Hepatocyte (in vitro differentiated cells): Measurements from ENCODE around the gene HHLA2. TPM values are rescaled to one million over a fixed set of nuclear protein-coding genes. Genes with fewer than 3 reads are reported as not detected.

Experiments used
- DNase-seq: peaks from one replicate; pipeline ENCODE4 v3.0.0-alpha.2; 2016; ENCODE audit warnings: low spot score
- H2AFZ ChIP-seq: fragments of 200-600 bp; sonication (generic); 2 replicates; pipeline ENCODE4 v1.6.0; 2016; ENCODE audit warnings: antibody characterized with exemption, mild to moderate bottlenecking
- H3K27ac ChIP-seq: fragments of 200-600 bp; sonication (generic); 2 replicates; pipeline ENCODE4 v1.5.1; 2016; ENCODE audit warnings: mild to moderate bottlenecking
- H3K27me3 ChIP-seq: fragments of 200-600 bp; sonication (generic); 2 replicates; pipeline ENCODE4 v1.6.1; 2016
- H3K36me3 ChIP-seq: fragments of 200-600 bp; sonication (generic); replicated peaks from 2 replicates; pipeline ENCODE4 v1.5.1; 2016; ENCODE audit warnings: low read depth; ENCODE audit not compliant: insufficient read depth
- H3K4me1 ChIP-seq: fragments of 200-600 bp; sonication (generic); 2 replicates; pipeline ENCODE4 v1.5.1; 2016; ENCODE audit warnings: mild to moderate bottlenecking, moderate library complexity; ENCODE audit not compliant: insufficient read depth
- H3K4me2 ChIP-seq: fragments of 200-600 bp; sonication (generic); 2 replicates; pipeline ENCODE4 v1.6.0; 2016
- H3K4me3 ChIP-seq: fragments of 200-600 bp; sonication (generic); 2 replicates; pipeline ENCODE4 v1.5.1; 2016; ENCODE audit warnings: mild to moderate bottlenecking
- H3K79me2 ChIP-seq: fragments of 200-600 bp; sonication (generic); 2 replicates; pipeline ENCODE4 v1.6.0; 2017; ENCODE audit warnings: mild to moderate bottlenecking
- H3K9me2 ChIP-seq: fragments of 200-600 bp; sonication (generic); replicated peaks from 2 replicates; pipeline ENCODE4 v1.6.0; 2017; ENCODE audit warnings: mild to moderate bottlenecking; ENCODE audit not compliant: insufficient read depth
- H3K9me3 ChIP-seq: fragments of 200-600 bp; sonication (generic); 2 replicates; pipeline ENCODE4 v1.5.1; 2016; ENCODE audit warnings: low read depth, mild to moderate bottlenecking
- H4K20me1 ChIP-seq: fragments of 200-600 bp; sonication (generic); 2 replicates; pipeline ENCODE4 v1.6.0; 2016; ENCODE audit warnings: mild to moderate bottlenecking; ENCODE audit not compliant: insufficient read depth, poor library complexity, severe bottlenecking
- EZH2 ChIP-seq: fragments of 200-600 bp; sonication (generic); IDR thresholded peaks from 2 replicates; pipeline ENCODE4 v1.6.1; 2016; ENCODE audit warnings: antibody characterized with exemption, mild to moderate bottlenecking, borderline replicate concordance
- EZH2phosphoT487 ChIP-seq: fragments of 200-600 bp; sonication (generic); IDR thresholded peaks from one replicate; pipeline ENCODE4 v1.6.1; 2018; ENCODE audit warnings: antibody characterized with exemption, mild to moderate bottlenecking, low read depth, moderate library complexity; ENCODE audit not compliant: unreplicated experiment, severe bottlenecking
- WGBS: methylation state at CpG from one replicate; pipeline ENCODE4 v1.1.6; 2016; ENCODE audit warnings: low lambda C conversion rate; ENCODE audit errors: missing lambda C conversion rate; 5-methylcytosine and 5-hydroxymethylcytosine counted together
- polyA plus RNA-seq: library from polyadenylated mRNA; unstranded; fragments of >200 nt; fragmentation: Nextera tagmentation; extraction: Ambion mirVana; gene quantifications from 2 replicates; pipeline ENCODE4 v1.2.1, GENCODE V29; 2016
- total RNA-seq: library from RNA; depleted of rRNA; stranded (reverse); fragments of >200 nt; gene quantifications from 2 replicates; pipeline ENCODE4 v1.2.3, GENCODE V29; 2014
- TF ChIP-seq, protein P1 (sequence below): fragments of 200-600 bp; sonication (generic); IDR thresholded peaks from 2 replicates; pipeline ENCODE4 v1.5.1; 2016; ENCODE audit warnings: antibody characterized with exemption, mild to moderate bottlenecking; ENCODE audit not compliant: poor library complexity

The HHLA2 gene, protein sequence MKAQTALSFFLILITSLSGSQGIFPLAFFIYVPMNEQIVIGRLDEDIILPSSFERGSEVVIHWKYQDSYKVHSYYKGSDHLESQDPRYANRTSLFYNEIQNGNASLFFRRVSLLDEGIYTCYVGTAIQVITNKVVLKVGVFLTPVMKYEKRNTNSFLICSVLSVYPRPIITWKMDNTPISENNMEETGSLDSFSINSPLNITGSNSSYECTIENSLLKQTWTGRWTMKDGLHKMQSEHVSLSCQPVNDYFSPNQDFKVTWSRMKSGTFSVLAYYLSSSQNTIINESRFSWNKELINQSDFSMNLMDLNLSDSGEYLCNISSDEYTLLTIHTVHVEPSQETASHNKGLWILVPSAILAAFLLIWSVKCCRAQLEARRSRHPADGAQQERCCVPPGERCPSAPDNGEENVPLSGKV
- total RNA-seq = 21.8 and 24.1 TPM in 2 replicates
- 6.1 TPM in 2 replicates for polyA plus RNA-seq

DNA sequence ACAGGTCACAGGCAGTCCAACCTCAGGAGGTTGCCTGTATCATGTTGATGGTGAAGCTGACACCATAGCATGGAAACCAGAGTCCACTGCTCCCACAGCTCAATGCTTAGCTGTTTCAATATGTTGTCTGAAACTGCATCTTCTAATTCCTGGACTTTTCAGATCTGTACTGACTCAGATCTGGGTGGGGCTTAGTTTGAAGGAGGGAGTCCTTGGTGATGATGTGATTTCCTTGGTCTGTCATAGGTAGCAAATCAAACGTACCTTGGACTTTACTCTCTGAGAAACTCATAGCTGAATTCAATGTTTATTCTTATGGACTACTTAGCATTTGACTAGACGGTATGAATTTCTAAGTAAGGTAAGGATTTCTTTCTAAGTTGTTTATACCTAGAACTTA is at the start of gene HHLA2:
Gene HHLA2 (plus strand): TSS at position 310 of the 400 bp plus-strand sequence. CDS start 55,266 bp downstream, outside the sequence.
- Histone ChIP-seq H3K79me2 (no peaks in the 10 kb centered on the region), H3K9me3 (no peaks in the 10 kb centered on the region), H2AFZ (no peak within 1 kb of the TSS), H4K20me1 (no peaks in the 10 kb centered on the region), H3K27ac (peak within 1 kb of the TSS; percentile 93), H3K36me3 (no peaks in the 10 kb centered on the region), H3K27me3 (no peaks in the 10 kb centered on the region), H3K4me2 (peak within 1 kb of the TSS; percentile 66), H3K4me1 (peaks cover 17% of the 10 kb centered on the region), H3K9me2 (no peaks in the 10 kb centered on the region), H3K4me3 (peak within 1 kb of the TSS; percentile 24)
- WGBS = 61% methylated on average over 2 of the region's 2 CpGs
- peak; percentile 76 for DNase-seq
- no peak for TF ChIP-seq EZH2phosphoT487
- TF ChIP-seq, protein P1, sequence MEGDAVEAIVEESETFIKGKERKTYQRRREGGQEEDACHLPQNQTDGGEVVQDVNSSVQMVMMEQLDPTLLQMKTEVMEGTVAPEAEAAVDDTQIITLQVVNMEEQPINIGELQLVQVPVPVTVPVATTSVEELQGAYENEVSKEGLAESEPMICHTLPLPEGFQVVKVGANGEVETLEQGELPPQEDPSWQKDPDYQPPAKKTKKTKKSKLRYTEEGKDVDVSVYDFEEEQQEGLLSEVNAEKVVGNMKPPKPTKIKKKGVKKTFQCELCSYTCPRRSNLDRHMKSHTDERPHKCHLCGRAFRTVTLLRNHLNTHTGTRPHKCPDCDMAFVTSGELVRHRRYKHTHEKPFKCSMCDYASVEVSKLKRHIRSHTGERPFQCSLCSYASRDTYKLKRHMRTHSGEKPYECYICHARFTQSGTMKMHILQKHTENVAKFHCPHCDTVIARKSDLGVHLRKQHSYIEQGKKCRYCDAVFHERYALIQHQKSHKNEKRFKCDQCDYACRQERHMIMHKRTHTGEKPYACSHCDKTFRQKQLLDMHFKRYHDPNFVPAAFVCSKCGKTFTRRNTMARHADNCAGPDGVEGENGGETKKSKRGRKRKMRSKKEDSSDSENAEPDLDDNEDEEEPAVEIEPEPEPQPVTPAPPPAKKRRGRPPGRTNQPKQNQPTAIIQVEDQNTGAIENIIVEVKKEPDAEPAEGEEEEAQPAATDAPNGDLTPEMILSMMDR = no peak
- TF ChIP-seq EZH2 = no peak

DNA sequence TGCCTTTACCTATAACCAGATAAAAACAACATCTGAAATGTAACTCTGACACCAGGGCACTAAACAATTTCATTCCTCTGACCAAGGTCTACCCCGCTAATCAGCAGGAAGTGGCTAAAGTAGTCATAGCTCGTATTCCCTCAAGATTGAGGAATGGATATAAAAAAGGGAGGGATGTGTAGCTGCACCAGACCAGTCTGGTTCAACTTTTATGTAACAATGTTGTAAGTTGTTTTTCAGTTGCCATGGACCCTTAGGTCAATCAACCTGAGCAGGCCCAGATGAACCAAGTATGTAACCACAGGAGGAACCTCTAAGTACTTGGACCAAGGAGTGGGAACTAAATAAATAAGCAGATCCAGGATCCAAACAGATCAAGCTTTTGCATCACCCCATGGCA is 45.7 kb upstream of the HHLA2 start:
- WGBS = 96% methylated on average over 2 of the region's 2 CpGs
- DNase-seq = no peak
- no peaks in the 10 kb centered on the region for H3K4me1 ChIP-seq

DNA sequence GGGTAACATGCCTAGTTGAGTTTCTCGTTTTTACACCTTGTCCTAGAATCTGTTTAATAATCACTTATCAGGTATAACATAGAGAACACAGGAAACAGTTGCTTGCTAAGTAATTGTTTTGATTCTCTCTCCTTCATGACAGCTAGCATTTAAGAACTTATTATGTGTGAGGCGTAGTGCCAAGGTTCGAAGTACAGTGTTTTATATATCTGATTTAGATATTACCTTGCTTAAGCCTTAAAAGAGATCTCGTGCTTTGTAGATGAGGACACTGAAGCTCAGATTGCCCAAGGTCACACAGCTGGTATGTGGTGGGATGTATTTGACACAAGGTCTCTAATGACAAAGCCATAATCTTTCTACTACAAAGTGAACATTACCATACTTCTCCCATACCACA is 45.1 kb upstream of the HHLA2 start:
- H3K9me2 ChIP-seq = no peaks in the 10 kb centered on the region
- no peaks in the 10 kb centered on the region for H3K79me2 ChIP-seq
- H3K27ac ChIP-seq = no peak overlapping the region
- no peaks in the 10 kb centered on the region for H3K4me1 ChIP-seq
- H4K20me1 ChIP-seq = no peaks in the 10 kb centered on the region
- no peak overlapping the region for H3K4me3 ChIP-seq
- H3K4me2 ChIP-seq = no peak overlapping the region
- no peaks in the 10 kb centered on the region for H3K27me3 ChIP-seq
- no peaks in the 10 kb centered on the region for H3K36me3 ChIP-seq
- no peaks in the 10 kb centered on the region for H3K9me3 ChIP-seq
- no peak for TF ChIP-seq EZH2
- TF ChIP-seq EZH2phosphoT487 = no peak
- TF ChIP-seq, protein P1 = no peak
- WGBS = 89% methylated on average over 4 of the region's 4 CpGs
- no peak overlapping the region for H2AFZ ChIP-seq
- DNase-seq = no peak

More for the DNA sequence above, 45.7 kb upstream of the HHLA2 start:
- H3K4me2 ChIP-seq = no peak overlapping the region
- TF ChIP-seq EZH2phosphoT487 (no peak), EZH2 (no peak)
- TF ChIP-seq, protein P1 = no peak
- no peaks in the 10 kb centered on the region for H3K9me2 ChIP-seq
- H3K27ac ChIP-seq = no peak overlapping the region
- H3K79me2 ChIP-seq = no peaks in the 10 kb centered on the region
- H3K4me3 ChIP-seq = no peak overlapping the region
- no peaks in the 10 kb centered on the region for H3K9me3 ChIP-seq
- no peaks in the 10 kb centered on the region for H3K27me3 ChIP-seq
- H3K36me3 ChIP-seq = no peaks in the 10 kb centered on the region
- no peaks in the 10 kb centered on the region for H4K20me1 ChIP-seq
- no peak overlapping the region for H2AFZ ChIP-seq
